ENCODE measurements around the gene C1orf146. TPM values are rescaled to one million over a fixed set of nuclear protein-coding genes. Genes with fewer than 3 reads are reported as not detected.

C1orf146 gene
- total and polyA plus RNA-seq, 7 donors = not detected

DNA sequence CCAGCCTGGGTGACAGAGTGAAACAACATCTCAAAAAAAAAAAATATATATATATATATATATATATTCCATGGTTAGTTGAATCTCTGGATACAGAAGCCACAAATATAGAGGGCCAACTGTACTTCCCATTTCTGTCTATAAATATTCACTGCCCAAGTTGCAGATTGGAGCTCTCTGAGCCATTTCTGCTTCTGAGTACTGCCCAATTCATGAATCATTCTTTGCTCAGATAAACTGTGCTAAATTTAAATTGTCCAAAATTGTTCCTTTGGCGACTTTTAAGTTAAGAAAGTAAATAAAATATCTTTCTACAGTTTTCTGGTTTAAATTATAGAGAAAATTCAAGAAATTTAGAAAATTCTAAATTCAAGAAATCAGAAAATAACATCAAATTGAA lies 23.2 kb upstream of the C1orf146 start:
- no peaks in the 10 kb centered on the region for H3K4me1 ChIP-seq
- 74 to 79% methylated on average over 1 of the region's 1 CpG for WGBS, 2 donors

GRCh38 chr1:92201973-92202372 lies 15.7 kb upstream of the C1orf146 start:
- Histone ChIP-seq H3K4me3 (no peak overlapping the region), H3K4me1 (no peaks in the 10 kb centered on the region), H3K27ac (no peak overlapping the region), H3K36me3 (no peaks in the 10 kb centered on the region), H3K27me3 (no peaks in the 10 kb centered on the region), H3K9me3 (peaks cover 0 to 8% (median 0%) of the 10 kb centered on the region in 4 donors)
- no peak for DNase-seq
- 74 to 77% methylated on average over 5 of the region's 5 CpGs for WGBS, 2 donors
- no peak for TF ChIP-seq EP300 (IDR thresholded peaks at IDR 0.05)
- intact Hi-C loops (cut with DNase I) = no loop called here

More for the DNA sequence above, 23.2 kb upstream of the C1orf146 start:
- no peaks in the 10 kb centered on the region for H3K27me3 ChIP-seq
- H3K4me3 ChIP-seq = no peak overlapping the region
- no peaks in the 10 kb centered on the region for H3K36me3 ChIP-seq
- H3K27ac ChIP-seq = no peak overlapping the region
- H3K9me3 ChIP-seq = no peaks in the 10 kb centered on the region
- intact Hi-C loops (cut with DNase I) = no loop called here
- no peak for DNase-seq
- no peak for TF ChIP-seq POLR2AphosphoS5 (IDR thresholded peaks at IDR 0.05)
- TF ChIP-seq, protein P1, sequence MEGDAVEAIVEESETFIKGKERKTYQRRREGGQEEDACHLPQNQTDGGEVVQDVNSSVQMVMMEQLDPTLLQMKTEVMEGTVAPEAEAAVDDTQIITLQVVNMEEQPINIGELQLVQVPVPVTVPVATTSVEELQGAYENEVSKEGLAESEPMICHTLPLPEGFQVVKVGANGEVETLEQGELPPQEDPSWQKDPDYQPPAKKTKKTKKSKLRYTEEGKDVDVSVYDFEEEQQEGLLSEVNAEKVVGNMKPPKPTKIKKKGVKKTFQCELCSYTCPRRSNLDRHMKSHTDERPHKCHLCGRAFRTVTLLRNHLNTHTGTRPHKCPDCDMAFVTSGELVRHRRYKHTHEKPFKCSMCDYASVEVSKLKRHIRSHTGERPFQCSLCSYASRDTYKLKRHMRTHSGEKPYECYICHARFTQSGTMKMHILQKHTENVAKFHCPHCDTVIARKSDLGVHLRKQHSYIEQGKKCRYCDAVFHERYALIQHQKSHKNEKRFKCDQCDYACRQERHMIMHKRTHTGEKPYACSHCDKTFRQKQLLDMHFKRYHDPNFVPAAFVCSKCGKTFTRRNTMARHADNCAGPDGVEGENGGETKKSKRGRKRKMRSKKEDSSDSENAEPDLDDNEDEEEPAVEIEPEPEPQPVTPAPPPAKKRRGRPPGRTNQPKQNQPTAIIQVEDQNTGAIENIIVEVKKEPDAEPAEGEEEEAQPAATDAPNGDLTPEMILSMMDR (IDR thresholded peaks at IDR 0.05) = no peak
- TF ChIP-seq POLR2A (IDR thresholded peaks at IDR 0.05) = no peak

DNA sequence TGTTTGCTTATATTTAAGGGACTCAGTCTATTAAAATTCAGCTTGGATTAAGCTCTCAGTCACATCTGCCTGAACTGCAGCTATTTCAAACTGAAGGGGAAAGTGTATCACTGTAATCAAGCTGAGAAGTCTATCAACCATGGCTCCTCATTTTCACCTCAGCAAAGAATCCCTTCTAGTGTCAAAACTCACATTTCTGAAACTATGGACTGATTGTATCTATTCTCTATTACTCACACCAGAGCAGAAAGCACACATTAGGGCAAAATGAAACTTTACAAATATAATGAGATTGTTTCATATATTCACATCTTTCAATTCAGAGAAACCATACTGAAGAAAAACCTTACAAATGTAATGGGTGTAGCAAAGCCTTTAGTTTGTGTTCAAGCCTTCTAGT lies 14.6 kb upstream of the C1orf146 start:
- H3K36me3 ChIP-seq = no peaks in the 10 kb centered on the region
- H3K27me3 ChIP-seq = no peaks in the 10 kb centered on the region
- H3K4me3 ChIP-seq = no peak overlapping the region
- H3K27ac ChIP-seq = no peak overlapping the region
- H3K9me3 ChIP-seq = peaks cover 0 to 8% (median 0%) of the 10 kb centered on the region in 4 donors
- intact Hi-C loops (cut with DNase I) = no loop called here
- TF ChIP-seq POLR2A (IDR thresholded peaks at IDR 0.05) = no peak
- TF ChIP-seq EP300 (IDR thresholded peaks at IDR 0.05) = no peak
- TF ChIP-seq, protein P1 (IDR thresholded peaks at IDR 0.05) = no peak
- H3K4me1 ChIP-seq = no peaks in the 10 kb centered on the region
- no peak for DNase-seq

DNA sequence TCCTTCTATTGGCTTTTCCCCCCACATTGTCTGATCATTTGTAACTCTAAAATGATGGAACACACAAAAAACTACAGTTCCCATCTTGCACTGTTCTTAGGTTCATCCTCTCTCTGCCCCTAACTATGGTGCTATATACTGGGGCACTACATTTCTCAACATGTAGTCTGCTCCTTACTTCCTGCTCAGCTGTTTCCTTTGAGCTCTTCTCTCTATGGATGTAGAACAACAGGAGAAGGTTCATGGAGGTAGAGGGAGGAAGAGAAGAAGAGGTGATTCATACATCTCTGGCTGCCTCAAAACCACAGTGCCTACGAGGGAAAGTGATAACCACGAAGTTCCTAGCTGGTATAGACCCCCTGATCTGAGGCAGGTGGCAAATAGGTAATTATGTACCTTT lies 7.0 kb upstream of the C1orf146 start:
- H3K4me3 ChIP-seq = no peak overlapping the region
- no peaks in the 10 kb centered on the region for H3K4me1 ChIP-seq
- no peak for DNase-seq
- H3K27me3 ChIP-seq = no peaks in the 10 kb centered on the region
- H3K36me3 ChIP-seq = no peaks in the 10 kb centered on the region
- no peak for TF ChIP-seq POLR2AphosphoS5 (IDR thresholded peaks at IDR 0.05)
- TF ChIP-seq POLR2A (IDR thresholded peaks at IDR 0.05) = no peak
- no peak overlapping the region for H3K27ac ChIP-seq
- 47 to 64% methylated on average over 2 of the region's 2 CpGs for WGBS, 2 donors
- intact Hi-C loops (cut with DNase I) = no loop called here
- H3K9me3 ChIP-seq = peaks cover 0 to 8% (median 0%) of the 10 kb centered on the region in 4 donors

GRCh38 chr1:92211166-92211565 lies 6.5 kb upstream of the C1orf146 start:
- H3K4me1 ChIP-seq = no peaks in the 10 kb centered on the region
- peaks cover 0 to 8% (median 0%) of the 10 kb centered on the region in 4 donors for H3K9me3 ChIP-seq
- H3K36me3 ChIP-seq = no peaks in the 10 kb centered on the region
- H3K27me3 ChIP-seq = no peaks in the 10 kb centered on the region
- intact Hi-C loops (cut with DNase I) = no loop called here
- TF ChIP-seq, protein P1 (IDR thresholded peaks at IDR 0.05) = no peak
- TF ChIP-seq POLR2A (IDR thresholded peaks at IDR 0.05) = no peak
- no peak for TF ChIP-seq POLR2AphosphoS5 (IDR thresholded peaks at IDR 0.05)
- TF ChIP-seq EP300 (IDR thresholded peaks at IDR 0.05) = no peak
- WGBS, 2 donors = 88 to 90% methylated on average over 2 of the region's 2 CpGs
- H3K27ac ChIP-seq = no peak overlapping the region
- no peak for DNase-seq
- H3K4me3 ChIP-seq = no peak overlapping the region

DNA sequence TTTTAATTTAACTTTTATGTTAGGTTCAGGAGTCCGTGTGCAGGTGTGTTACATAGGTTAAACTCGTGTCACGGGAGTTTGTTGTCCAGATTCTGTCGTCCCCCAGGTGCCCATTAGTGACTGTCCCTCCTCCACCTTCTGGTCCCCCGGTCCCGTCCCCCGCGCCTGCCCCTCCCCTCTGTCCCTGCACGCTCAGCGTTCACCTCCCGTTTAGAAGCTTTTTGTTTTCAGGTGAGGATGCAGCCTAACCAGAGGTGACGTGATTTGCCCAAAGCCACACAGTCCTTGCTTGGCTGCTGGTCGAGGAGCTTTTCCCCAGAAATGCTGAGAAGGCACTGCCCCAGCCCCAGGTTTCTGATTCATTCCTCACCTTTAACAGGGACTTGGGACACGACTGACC lies 844 bp downstream of the C1orf146 start:
- no peaks in the 10 kb centered on the region for H3K4me1 ChIP-seq
- no peak overlapping the region for H3K27ac ChIP-seq
- H3K4me3 ChIP-seq = no peak overlapping the region
- intact Hi-C loops (cut with DNase I) = no loop called here
- 83 to 84% methylated on average over 14 of the region's 14 CpGs for WGBS, 2 donors
- no peaks in the 10 kb centered on the region for H3K9me3 ChIP-seq
- TF ChIP-seq EP300 (IDR thresholded peaks at IDR 0.05) (no peak), POLR2AphosphoS5 (IDR thresholded peaks at IDR 0.05) (no peak), POLR2A (IDR thresholded peaks at IDR 0.05) (no peak)
- TF ChIP-seq, protein P1 (IDR thresholded peaks at IDR 0.05) = no peak
- H3K36me3 ChIP-seq = no peaks in the 10 kb centered on the region
- DNase-seq = no peak
- no peaks in the 10 kb centered on the region for H3K27me3 ChIP-seq

Data from sigmoid colon (tissue), 7 donors.